ENCODE data around the gene LILRB1.
"Not testable (repeated sequence)": the region's sequence is repeated elsewhere in the genome, so short reads cannot be mapped to it uniquely, and the experiment has no call there.

DNA sequence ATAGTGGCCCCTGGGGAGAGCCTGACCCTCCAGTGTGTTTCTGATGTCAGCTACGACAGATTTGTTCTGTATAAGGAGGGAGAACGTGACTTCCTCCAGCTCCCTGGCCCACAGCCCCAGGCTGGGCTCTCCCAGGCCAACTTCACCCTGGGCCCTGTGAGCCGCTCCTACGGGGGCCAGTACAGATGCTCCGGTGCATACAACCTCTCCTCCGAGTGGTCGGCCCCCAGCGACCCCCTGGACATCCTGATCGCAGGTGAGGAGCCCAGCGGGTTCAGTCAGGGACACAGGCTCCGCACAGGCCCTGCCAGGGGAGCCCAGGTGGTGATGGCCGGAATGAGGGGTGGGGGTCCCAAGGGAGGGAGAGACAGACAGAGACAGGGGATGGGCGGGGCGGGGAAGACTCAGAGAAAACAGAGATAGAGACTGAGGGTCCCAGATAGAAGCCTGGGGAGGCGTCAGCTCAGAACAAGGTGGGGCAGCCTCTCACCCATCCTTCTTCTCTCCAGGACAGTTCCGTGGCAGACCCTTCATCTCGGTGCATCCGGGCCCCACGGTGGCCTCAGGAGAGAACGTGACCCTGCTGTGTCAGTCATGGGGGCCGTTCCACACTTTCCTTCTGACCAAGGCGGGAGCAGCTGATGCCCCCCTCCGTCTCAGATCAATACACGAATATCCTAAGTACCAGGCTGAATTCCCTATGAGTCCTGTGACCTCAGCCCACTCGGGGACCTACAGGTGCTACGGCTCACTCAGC is 34.4 kb upstream of the LILRB1 start:
- TF ChIP-seq POLR2A (IDR thresholded peaks at IDR 0.05; ENCODE audit: low read depth); EP300 (IDR thresholded peaks at IDR 0.05); POLR2AphosphoS5 (IDR thresholded peaks at IDR 0.05): not testable (repeated sequence)
- TF ChIP-seq, protein P1, sequence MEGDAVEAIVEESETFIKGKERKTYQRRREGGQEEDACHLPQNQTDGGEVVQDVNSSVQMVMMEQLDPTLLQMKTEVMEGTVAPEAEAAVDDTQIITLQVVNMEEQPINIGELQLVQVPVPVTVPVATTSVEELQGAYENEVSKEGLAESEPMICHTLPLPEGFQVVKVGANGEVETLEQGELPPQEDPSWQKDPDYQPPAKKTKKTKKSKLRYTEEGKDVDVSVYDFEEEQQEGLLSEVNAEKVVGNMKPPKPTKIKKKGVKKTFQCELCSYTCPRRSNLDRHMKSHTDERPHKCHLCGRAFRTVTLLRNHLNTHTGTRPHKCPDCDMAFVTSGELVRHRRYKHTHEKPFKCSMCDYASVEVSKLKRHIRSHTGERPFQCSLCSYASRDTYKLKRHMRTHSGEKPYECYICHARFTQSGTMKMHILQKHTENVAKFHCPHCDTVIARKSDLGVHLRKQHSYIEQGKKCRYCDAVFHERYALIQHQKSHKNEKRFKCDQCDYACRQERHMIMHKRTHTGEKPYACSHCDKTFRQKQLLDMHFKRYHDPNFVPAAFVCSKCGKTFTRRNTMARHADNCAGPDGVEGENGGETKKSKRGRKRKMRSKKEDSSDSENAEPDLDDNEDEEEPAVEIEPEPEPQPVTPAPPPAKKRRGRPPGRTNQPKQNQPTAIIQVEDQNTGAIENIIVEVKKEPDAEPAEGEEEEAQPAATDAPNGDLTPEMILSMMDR (IDR thresholded peaks at IDR 0.05): not testable (repeated sequence)

All from esophagus muscularis mucosa (tissue), 4 donors.